NCI-H345 (cell line): ENCODE data around the gene UGT2B15.
"Not testable (repeated sequence)": the region's sequence is repeated elsewhere in the genome, so short reads cannot be mapped to it uniquely, and the experiment has no call there.

Experiments
- DNase-seq: peaks from one replicate; lab custom pipeline; 2025; lab: John Stamatoyannopoulos, UW

Gene UGT2B15

GRCh38 chr4:68655764-68656444 is 14.5 kb downstream of the UGT2B15 start:
- DNase-seq: no peak

- no peak for DNase-seq
These were observed 15.3 kb downstream of the UGT2B15 start for GRCh38 chr4:68654946-68655721.

- no peak for DNase-seq
These were observed 18.5 kb downstream of the UGT2B15 start for GRCh38 chr4:68651932-68652331.

- DNase-seq: no peak
These were observed 40.1 kb downstream of the UGT2B15 start for GRCh38 chr4:68630371-68630770.

- DNase-seq: not testable (repeated sequence)
These were observed 47.7 kb downstream of the UGT2B15 start for GRCh38 chr4:68622731-68623130.

GRCh38 chr4:68617003-68617698 is 53.3 kb downstream of the UGT2B15 start:
- DNase-seq: no peak

GRCh38 chr4:68615699-68616422 is 54.6 kb downstream of the UGT2B15 start:
- DNase-seq: no peak

GRCh38 chr4:68613752-68614151 is 56.7 kb downstream of the UGT2B15 start:
- no peak for DNase-seq

- DNase-seq: no peak
These were observed 64.2 kb downstream of the UGT2B15 start for GRCh38 chr4:68606240-68606639.

GRCh38 chr4:68599150-68599549 is 71.3 kb downstream of the UGT2B15 start:
- no peak for DNase-seq

- DNase-seq: no peak
These were observed 73.0 kb downstream of the UGT2B15 start for GRCh38 chr4:68597482-68597881.
